SU-DHL-6 (cell line): ENCODE results near the gene HOXA7.

Experiments
- CTCF ChIP-seq: fragments of 200-600 bp; sonication (generic); IDR thresholded peaks from one replicate; pipeline ENCODE4 v1.5.1; 2017; ENCODE audit warnings: antibody characterized with exemption, mild to moderate bottlenecking, low read length, moderate library complexity; ENCODE audit not compliant: insufficient read depth, poor library complexity, severe bottlenecking
- EZH2phosphoT487 ChIP-seq: fragments of 200-600 bp; sonication (generic), shearing (Covaris generic); conservative IDR thresholded peaks from 2 replicates; pipeline ENCODE4 v1.6.1; 2018; ENCODE audit warnings: mild to moderate bottlenecking, antibody characterized with exemption, low read length, moderate library complexity, mixed read lengths

- TF ChIP-seq CTCF, result no peak
- no peak for TF ChIP-seq EZH2phosphoT487
These were observed 34.8 kb upstream of the HOXA7 start for GRCh38 chr7:27191161-27191731.
